IPS DF 19.7 (cell line): ENCODE measurements around the gene PIEZO2.
"Not testable (repeated sequence)": the region's sequence is repeated elsewhere in the genome, so short reads cannot be mapped to it uniquely, and the experiment has no call there.

ENCODE experiments used
- DNase-seq: peaks from one replicate; pipeline ENCODE4 v3.0.0-alpha.2; 2013; ENCODE audit warnings: low read depth, low spot score

PIEZO2 gene

DNA sequence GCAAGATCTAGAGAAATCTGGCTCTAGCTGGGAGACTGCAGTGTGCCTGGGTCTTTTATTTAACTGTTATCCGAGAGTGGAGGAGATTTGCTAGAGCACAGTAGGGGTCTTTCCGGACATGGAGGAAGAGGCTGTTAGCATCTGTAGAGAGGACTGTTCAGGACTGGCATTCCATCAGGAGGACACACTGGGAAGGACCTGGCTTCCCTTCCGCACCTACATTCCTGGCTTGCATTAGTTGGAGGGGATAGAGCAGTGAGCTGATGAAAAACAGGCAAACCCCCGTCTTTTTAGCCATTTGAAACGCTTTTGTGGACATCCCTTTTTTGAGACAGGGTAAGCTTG lies 874 bp upstream of the PIEZO2 start:
- peak; percentile 90 for DNase-seq

- no peak for DNase-seq
These were observed 509 bp downstream of the PIEZO2 start for GRCh38 chr18:11148680-11149440.

- DNase-seq: no peak
These were observed 1.2 kb downstream of the PIEZO2 start for GRCh38 chr18:11147962-11148679.

GRCh38 chr18:11147371-11147951 lies 1.9 kb downstream of the PIEZO2 start:
- no peak for DNase-seq

GRCh38 chr18:11146947-11147345 lies 2.4 kb downstream of the PIEZO2 start:
- DNase-seq: no peak

DNA sequence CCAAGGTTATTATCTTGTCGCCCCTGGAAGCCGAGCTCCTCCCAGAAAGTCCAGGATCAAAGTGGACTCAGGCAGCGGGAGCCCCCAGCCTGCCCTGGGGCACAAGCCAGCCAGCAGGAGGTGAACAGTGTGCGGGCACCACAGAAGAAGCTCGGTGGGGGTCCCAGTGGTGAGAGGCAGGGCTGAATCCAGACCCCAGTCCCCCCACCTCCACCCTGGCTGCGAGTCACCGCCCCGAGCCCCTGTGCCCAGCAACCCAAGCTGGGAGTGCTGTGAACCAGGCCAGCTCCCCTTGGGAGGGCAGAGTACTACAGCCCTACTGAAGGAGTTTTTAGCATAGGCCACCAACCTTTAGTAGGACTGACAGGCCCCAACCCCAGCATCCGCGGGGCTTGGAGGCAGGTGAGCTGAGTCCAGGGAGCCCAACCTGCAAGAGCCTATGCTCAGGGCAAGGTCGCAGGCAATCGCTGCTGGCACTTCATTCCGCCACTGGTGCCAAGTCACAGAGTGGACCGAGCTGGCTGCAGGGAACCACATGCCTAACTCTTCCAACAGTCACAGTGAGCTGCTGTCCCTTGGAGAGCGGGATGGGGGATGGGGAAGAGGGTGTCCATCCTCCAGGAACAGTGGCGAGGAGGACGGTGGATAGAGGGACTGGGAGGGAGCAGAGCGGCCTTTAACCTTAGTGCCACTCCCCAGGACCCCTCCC lies 3.0 kb downstream of the PIEZO2 start:
- DNase-seq: no peak

DNA sequence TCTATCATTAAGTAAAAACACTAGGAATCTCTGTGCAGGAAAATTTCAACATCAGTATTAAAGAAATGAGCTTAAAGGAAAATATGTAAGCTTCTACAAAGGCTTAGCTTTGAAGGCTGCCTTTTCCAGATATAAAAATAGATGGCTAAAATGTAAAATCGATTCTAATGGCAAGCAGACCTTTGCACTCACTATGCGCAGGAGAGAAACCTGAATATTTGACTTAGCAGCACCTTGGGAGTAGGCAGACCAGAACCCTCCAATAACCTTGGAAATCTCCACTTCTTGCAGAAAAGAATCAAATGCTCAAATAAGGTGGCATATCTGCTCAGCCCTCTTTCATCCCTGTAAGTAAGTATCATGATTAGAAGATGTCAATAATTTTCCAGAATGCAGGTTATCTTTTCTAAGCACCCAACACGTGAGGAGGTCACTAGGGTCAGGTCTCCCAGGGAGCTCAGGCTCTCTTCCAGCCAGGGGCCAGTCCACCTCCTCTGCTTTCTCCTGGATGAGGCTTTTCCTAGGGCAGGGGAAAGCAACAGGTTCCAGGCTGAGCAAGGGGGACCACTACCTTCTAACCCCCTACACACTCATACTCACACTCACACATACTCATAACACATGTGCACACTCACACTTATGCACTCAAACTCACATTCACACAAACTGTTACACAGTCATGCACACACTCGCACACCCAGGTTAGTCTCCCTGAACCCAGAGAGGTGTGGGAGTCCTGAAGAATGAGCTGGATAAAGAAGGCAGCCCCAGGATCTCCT lies 3.8 kb downstream of the PIEZO2 start:
- no peak for DNase-seq

GRCh38 chr18:11137400-11137799 lies 12.0 kb downstream of the PIEZO2 start:
- DNase-seq: no peak

DNA sequence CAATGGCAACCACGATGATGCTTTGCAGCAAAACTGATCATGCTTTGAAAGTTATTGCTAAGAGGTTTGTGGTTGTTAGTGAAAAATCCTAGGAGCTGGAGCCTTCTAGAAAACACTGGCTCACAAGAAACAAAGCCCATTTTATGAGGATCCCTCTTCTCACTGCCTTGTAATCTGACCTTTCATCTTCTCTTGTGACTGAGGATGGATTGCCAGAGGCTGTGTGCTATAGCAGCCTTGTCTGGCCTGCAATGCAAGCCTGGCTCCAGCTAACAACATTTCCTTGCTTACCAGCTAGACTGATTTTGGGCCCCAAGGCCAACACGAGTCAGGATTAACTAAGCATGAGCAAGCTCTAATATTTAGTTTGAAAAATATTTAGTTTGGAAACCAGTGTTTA lies 13.1 kb downstream of the PIEZO2 start:
- DNase-seq: no peak

DNA sequence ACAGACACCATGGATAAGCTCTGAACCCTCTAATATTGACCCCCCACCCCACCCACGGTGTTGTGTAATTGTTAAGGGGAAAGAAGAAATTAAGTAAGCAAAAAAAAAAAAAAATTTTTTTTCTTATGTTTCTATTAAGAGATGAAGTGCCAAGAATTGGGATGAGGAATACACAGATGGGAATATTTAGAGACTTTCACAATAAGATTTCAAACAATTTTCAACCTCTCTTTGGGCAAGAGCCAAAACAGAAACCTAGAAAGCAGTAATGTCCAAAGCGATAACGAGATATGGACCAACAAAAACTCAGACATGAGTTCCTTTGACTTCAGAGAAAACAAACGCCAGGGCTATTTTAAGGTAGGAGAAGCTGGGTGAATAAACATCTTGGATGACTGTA lies 14.4 kb downstream of the PIEZO2 start:
- DNase-seq: no peak

DNA sequence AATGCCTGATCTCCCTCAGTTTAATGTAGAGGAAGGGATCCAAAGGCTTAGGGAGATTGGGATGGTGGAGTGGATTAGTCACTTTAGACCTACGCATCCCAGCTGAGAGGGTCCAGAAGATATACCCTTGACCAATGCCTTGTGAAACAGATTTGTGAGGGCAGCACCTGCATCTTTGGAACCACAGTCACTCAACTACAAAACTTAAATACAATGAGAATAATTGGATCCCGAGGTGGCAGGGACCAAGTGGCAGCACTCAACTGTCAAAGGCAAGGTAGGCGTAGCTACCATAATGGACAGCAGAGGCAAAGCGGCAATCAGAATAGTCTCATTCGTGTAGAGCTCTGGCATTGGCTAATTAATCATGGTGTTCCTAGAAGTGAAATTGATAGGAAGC lies 20.3 kb downstream of the PIEZO2 start:
- DNase-seq: not testable (repeated sequence)

GRCh38 chr18:11125492-11126315 lies 23.7 kb downstream of the PIEZO2 start:
- no peak for DNase-seq

DNA sequence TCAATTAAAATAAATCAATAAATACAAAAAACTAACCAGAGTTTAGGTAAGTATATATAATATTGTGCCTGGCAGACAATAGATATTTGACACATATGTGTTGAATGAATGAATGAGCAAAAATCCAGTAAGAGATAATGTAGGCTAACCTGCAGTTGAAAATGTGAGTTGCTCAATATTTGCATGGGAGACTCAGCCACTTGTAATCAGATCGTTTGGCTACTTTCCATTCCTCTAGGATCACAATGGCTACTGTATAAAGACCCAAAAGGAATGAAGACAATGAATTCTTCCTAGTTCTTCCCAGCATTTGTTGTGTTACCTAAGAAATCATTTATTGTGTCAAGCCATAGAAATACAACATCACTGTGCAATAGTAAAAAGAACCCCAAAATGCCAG lies 25.3 kb downstream of the PIEZO2 start:
- DNase-seq: no peak

DNA sequence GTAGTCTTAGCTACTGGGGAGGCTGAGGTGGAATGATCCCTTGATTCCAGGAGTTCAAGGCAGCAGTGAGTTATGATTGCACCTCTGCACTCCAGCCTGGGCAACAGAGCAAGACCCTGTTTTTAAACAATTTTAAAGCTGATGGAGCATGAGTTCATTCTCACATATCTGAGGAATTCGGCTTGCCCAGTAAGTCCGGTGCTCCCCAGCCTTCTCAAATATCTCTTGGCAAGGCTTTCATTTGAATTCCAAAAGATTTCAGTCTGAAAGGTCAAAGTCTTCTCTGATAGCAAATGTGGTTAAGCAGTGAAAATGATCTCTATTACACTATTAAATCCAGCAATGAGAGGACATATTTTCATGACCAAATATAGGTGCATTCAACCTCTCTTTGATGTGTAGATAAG lies 27.9 kb downstream of the PIEZO2 start:
- DNase-seq: no peak

DNA sequence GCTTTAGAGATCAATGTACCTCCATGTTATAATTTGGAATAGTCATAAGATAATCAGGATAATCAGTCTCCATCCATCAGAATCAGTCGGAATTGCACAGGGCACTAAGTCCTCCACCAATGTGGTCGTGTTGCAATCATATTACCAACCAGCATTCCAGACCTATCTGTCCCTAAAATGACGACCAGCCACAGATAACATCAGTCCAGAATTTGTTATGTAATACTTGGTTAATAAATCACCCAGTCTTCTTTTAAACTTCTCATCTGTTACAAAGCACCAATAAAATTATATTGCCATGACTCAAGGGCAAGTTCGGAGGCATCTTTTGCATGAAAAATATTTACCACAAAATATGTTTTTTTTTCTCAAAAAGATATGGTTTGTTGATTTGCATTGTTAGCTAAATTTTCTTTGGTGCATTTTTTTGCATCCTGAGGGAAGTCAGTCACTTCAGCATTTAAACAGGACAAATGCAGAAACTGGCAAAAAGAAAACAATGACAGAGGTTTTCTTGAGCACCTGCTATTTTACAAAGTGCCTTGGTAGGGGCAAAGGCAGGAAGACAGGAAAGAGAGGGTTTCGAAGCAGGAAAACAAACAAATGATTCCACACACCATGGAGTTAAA lies 29.3 kb downstream of the PIEZO2 start:
- DNase-seq: no peak

DNA sequence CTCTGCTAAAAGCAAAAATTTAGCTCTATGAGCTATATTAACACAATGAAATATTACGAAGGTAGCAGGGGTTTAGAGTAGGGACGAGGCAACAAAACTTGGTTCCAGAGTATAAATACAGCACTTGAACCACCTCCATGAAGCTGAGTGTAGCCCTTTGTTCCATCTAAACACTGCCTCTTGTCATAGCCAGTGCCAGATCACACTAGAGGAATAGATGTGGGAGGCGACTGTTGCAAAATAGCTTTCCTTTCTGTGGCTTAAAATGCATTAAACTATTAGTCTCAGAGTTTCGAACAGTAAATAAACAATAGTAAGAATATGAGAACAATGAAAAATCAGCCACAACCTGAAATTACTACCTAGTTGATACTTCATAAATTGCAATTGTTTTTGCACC lies 29.8 kb downstream of the PIEZO2 start:
- no peak for DNase-seq

DNA sequence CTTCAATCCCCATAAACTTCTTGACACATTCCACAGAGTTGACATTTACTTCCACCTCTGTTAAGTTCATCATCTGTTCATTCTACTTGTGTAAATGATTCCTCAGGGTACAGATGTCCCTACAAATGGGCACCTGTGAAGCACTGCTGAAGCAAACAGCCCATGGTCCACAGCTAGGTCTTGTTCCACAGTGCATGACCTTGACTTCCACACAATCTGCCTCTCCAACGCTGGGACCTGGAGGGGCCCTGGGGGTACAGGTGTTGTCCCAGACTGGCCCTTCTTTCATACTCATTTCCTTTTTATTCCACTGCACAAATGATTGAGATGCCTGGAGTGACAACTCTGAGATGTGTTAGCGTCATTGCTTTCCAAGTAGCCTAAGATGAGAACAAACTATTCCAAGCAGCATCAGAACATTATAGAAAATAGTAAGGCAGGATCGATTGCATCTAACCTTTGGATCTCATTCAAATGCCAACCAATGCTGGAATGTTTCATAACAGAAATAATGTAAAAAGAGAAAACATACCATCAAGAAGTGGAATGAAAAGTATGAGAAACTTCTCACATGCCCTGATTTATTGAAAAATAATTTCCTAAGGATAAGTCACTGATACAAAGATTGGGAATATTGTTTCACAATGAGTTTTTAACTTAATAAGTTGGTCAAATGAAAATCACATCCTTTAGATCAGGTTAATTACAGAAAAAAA lies 31.2 kb downstream of the PIEZO2 start:
- no peak for DNase-seq

DNA sequence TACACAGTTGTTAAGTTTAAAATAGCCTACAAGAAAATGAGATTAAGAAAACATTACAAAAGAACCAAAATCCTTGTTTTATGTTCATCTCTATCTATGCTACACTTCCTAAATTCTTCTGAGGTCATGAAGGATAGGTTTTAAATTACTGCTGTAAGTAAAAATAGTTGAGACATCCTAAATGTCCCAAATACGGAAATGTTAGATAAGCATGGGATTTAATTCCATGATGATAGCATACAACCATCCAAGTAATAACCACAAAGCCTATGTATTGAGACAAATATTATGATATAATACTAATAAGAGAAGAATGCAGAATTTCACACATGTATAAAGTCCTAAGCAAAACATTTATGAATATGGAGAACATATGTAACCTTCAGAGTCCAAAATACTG lies 34.1 kb downstream of the PIEZO2 start:
- DNase-seq: no peak

GRCh38 chr18:11114653-11115052 lies 34.7 kb downstream of the PIEZO2 start:
- no peak for DNase-seq

- no peak for DNase-seq
These were observed 35.4 kb downstream of the PIEZO2 start for GRCh38 chr18:11113937-11114336.
